Neutrophil (primary cell): ENCODE measurements around the gene USP8.

Source experiments
- H3K27ac ChIP-seq: fragments of 200-600 bp; sonication (generic); 2 replicates; pipeline ENCODE4 v1.5.1; 2016; ENCODE audit warnings: mild to moderate bottlenecking, moderate library complexity
- H3K27me3 ChIP-seq: fragments of 200-600 bp; sonication (generic); 2 replicates; pipeline ENCODE4 v1.6.0; 2016; ENCODE audit warnings: mild to moderate bottlenecking
- H3K36me3 ChIP-seq: fragments of 200-600 bp; sonication (generic); 2 replicates; pipeline ENCODE4 v1.5.1; 2017
- H3K4me1 ChIP-seq, 2 experiments: fragments of 200-600 bp in 1 of 2; sonication (generic) in 1 of 2; 1 replicate in 1 of 2; 2 replicates in 1 of 2; pipeline versions ENCODE4 v1.5.1 to v1.6.1; 2013 to 2016; ENCODE audit warnings: low read depth in 1 of 2, low read length in 1 of 2, mild to moderate bottlenecking in 1 of 2, moderate library complexity in 1 of 2; ENCODE audit not compliant: control insufficient read depth in 1 of 2, insufficient read depth in 1 of 2
- H3K4me3 ChIP-seq, 2 experiments: fragments of 200-600 bp in 1 of 2; sonication (generic) in 1 of 2; 1 replicate in 1 of 2; 2 replicates in 1 of 2; pipeline ENCODE4 v1.5.1; 2013 to 2016; ENCODE audit warnings: low read depth in 1 of 2, low read length in 1 of 2, mild to moderate bottlenecking in 1 of 2, moderate library complexity in 1 of 2
- H3K9me3 ChIP-seq: fragments of 200-600 bp; sonication (generic); 2 replicates; pipeline ENCODE4 v1.5.1; 2016
- CTCF ChIP-seq: fragments of 200-600 bp; sonication (generic); IDR thresholded peaks from 2 replicates; pipeline ENCODE4 v1.5.1; 2016; ENCODE audit warnings: antibody characterized with exemption

The USP8 gene

DNA sequence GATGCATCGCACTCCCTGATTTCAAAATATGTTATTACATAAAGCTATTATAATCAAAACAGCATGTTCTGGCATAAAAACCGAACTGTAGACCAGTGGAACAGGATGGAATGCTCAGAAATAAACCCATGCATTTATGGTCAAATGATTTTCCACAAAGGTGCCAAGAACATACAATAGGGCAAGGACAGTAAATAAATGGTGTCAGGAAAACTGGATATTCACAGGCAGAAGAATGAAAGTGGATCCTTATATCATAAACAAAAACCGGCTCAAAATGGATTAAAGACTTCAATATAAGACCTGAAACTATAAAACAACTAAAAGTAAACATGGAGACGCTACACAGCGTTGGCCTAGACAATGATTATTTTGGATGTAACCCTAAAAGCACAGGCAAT is 99.6 kb downstream of the USP8 start:
- Histone ChIP-seq H3K27me3 (no peaks in the 10 kb centered on the region), H3K9me3 (no peaks in the 10 kb centered on the region), H3K27ac (no peak overlapping the region), H3K4me1 (no peaks in the 10 kb centered on the region), H3K36me3 (no peaks in the 10 kb centered on the region), H3K4me3 (no peak overlapping the region)
- TF ChIP-seq CTCF, result no peak

- H3K27ac ChIP-seq, result no peak overlapping the region
- no peak for TF ChIP-seq CTCF
- H3K36me3 ChIP-seq, result no peaks in the 10 kb centered on the region
- no peaks in the 10 kb centered on the region for H3K27me3 ChIP-seq
- no peaks in the 10 kb centered on the region for H3K4me1 ChIP-seq
- no peaks in the 10 kb centered on the region for H3K9me3 ChIP-seq
- H3K4me3 ChIP-seq, result no peak overlapping the region
Measured at GRCh38 chr15:50531163-50531562, 107.0 kb downstream of the USP8 start.

DNA sequence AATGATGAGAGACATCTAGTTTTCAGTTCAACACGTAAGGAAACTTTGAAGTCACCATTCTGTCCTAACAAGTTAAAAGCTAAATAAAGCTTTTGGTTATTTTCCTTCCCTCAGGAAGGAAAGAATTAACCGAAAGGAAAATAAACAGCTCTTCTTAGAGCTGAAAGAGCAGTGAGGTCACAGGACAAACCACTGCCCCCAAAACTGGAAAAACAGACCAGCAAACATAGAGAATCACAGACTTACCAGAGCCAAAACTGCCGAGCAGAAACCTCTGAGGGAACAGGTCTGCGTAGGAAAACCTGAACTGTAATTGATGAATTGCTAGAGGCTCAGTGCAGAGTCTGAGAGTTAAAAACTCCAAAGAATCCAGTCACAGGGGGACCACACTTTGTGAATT is 107.6 kb downstream of the USP8 start:
- Histone ChIP-seq H3K36me3 (no peaks in the 10 kb centered on the region), H3K9me3 (no peaks in the 10 kb centered on the region), H3K4me1 (no peaks in the 10 kb centered on the region), H3K4me3 (no peak overlapping the region), H3K27ac (no peak overlapping the region), H3K27me3 (no peaks in the 10 kb centered on the region)
- no peak for TF ChIP-seq CTCF

GRCh38 chr15:50542887-50543210 is 118.6 kb downstream of the USP8 start:
- TF ChIP-seq CTCF, result no peak
- no peaks in the 10 kb centered on the region for H3K4me1 ChIP-seq
- no peak overlapping the region for H3K27ac ChIP-seq
- H3K27me3 ChIP-seq, result no peaks in the 10 kb centered on the region
- no peak overlapping the region for H3K4me3 ChIP-seq
- H3K36me3 ChIP-seq, result no peaks in the 10 kb centered on the region
- H3K9me3 ChIP-seq, result no peaks in the 10 kb centered on the region

GRCh38 chr15:50543556-50543955 is 119.4 kb downstream of the USP8 start:
- TF ChIP-seq CTCF, result no peak
- H3K36me3 ChIP-seq, result no peaks in the 10 kb centered on the region
- no peaks in the 10 kb centered on the region for H3K27me3 ChIP-seq
- H3K4me3 ChIP-seq, result no peak overlapping the region
- H3K9me3 ChIP-seq, result no peaks in the 10 kb centered on the region
- no peak overlapping the region for H3K27ac ChIP-seq
- H3K4me1 ChIP-seq, result no peaks in the 10 kb centered on the region

DNA sequence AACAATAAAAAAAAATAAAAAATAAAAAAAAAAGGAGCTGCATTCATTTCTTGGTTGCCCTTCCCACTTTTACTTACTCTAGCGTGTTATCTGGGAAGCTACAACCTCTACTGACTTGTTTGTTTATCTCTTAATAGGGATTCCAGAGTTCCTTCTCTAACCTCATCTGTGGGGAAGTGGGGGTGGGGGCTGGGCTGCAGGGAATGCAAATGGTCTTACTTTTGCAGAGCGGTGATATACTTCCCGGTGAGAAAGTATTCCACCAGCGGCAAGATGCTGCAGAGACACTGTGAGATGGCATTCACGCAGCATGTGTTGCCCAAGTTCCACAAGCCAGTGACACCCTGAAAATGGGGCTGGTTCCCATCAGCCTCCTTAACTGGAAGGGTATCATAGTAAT is 120.2 kb downstream of the USP8 start:
- no peak for TF ChIP-seq CTCF
- Histone ChIP-seq H3K4me3 (no peak overlapping the region), H3K27ac (no peak overlapping the region), H3K9me3 (no peaks in the 10 kb centered on the region), H3K27me3 (no peaks in the 10 kb centered on the region), H3K36me3 (no peaks in the 10 kb centered on the region), H3K4me1 (no peaks in the 10 kb centered on the region)
